Bronchial epithelial cell (primary cell): ENCODE data around the gene CENPH. TPM values are rescaled to one million over a fixed set of nuclear protein-coding genes. Genes with fewer than 3 reads are reported as not detected.

Source experiments
- DNase-seq: peaks from one replicate; pipeline ENCODE4 v3.0.0-alpha.2; 2010; ENCODE audit warnings: low read depth
- FAIRE-seq: peaks from 2 replicates; lab custom pipeline; 2011; peaks lifted over from hg19 to GRCh38; lab: Jason Lieb, UNC
- H3K27me3 ChIP-seq: 2 replicates; pipeline ENCODE4 v1.5.1; 2011; ENCODE audit warnings: low read length; ENCODE audit not compliant: control insufficient read depth, insufficient read depth
- H3K36me3 ChIP-seq: 2 replicates; pipeline ENCODE4 v1.5.1; 2011; ENCODE audit warnings: low read length; ENCODE audit not compliant: control insufficient read depth, insufficient read depth
- H3K4me3 ChIP-seq: 2 replicates; pipeline ENCODE4 v1.5.1; 2011; ENCODE audit warnings: mild to moderate bottlenecking, low read depth, low read length, control low read depth
- CTCF ChIP-seq: IDR thresholded peaks from 2 replicates; pipeline ENCODE4 v1.5.1; 2011; ENCODE audit warnings: mild to moderate bottlenecking, moderate library complexity, low read length, control low read depth, inconsistent platforms; ENCODE audit not compliant: insufficient read depth, severe bottlenecking
- total RNA-seq: library from RNA; depleted of rRNA; stranded (reverse); fragments of >200 nt; gene quantifications from 2 replicates; pipeline ENCODE4 v1.2.1, GENCODE V29; 2014

CENPH gene
- total RNA-seq, 1 donor from 2014 or later: 5.0 TPM

GRCh38 chr5:69152731-69153130 lies 36.7 kb upstream of the CENPH start:
- FAIRE-seq: no peak

GRCh38 chr5:69156456-69156855 lies 32.9 kb upstream of the CENPH start:
- Histone ChIP-seq H3K4me3 (no peak overlapping the region), H3K36me3 (no peaks in the 10 kb centered on the region), H3K27me3 (no peaks in the 10 kb centered on the region)
- DNase-seq (no peak), FAIRE-seq (no peak)
- TF ChIP-seq CTCF: no peak

More at GRCh38 chr5:69152731-69153130, 36.7 kb upstream of the CENPH start:
- Histone ChIP-seq H3K4me3 (no peak overlapping the region), H3K36me3 (no peaks in the 10 kb centered on the region), H3K27me3 (no peaks in the 10 kb centered on the region)
- TF ChIP-seq CTCF: no peak
- DNase-seq: no peak

GRCh38 chr5:69158039-69158438 lies 31.3 kb upstream of the CENPH start:
- FAIRE-seq (no peak), DNase-seq (no peak)
- no peak for TF ChIP-seq CTCF
- H3K27me3 ChIP-seq: no peaks in the 10 kb centered on the region
- no peaks in the 10 kb centered on the region for H3K36me3 ChIP-seq
- H3K4me3 ChIP-seq: no peak overlapping the region

- Histone ChIP-seq H3K36me3 (no peaks in the 10 kb centered on the region), H3K4me3 (no peak overlapping the region), H3K27me3 (no peaks in the 10 kb centered on the region)
- FAIRE-seq (no peak), DNase-seq (no peak)
- TF ChIP-seq CTCF: no peak
Measured at GRCh38 chr5:69160651-69161050, 28.7 kb upstream of the CENPH start.

GRCh38 chr5:69166686-69167492 lies 22.5 kb upstream of the CENPH start, which contains the start of gene CCNB1:
Gene CCNB1 (plus strand): TSS chr5:69167150. CDS start chr5:69167263, 113 bp downstream.
- H3K27me3 ChIP-seq: no peaks in the 10 kb centered on the region
- no peak for TF ChIP-seq CTCF
- H3K36me3 ChIP-seq: peaks cover 5% of the 10 kb centered on the region
- H3K4me3 ChIP-seq: peak within 1 kb of the TSS; percentile 88
- peak; percentile 95 for DNase-seq
- no peak for FAIRE-seq

- TF ChIP-seq CTCF: no peak
- no peak for DNase-seq
- Histone ChIP-seq H3K36me3 (peaks cover 5% of the 10 kb centered on the region), H3K27me3 (no peaks in the 10 kb centered on the region), H3K4me3 (peak overlapping the region; percentile 88)
- FAIRE-seq: no peak
Measured at GRCh38 chr5:69167493-69167855, 21.9 kb upstream of the CENPH start.
